Measurements from ENCODE around the gene GNAQ.

The GNAQ gene

GRCh38 chr9:77679661-77680368 lies 351.8 kb downstream of the GNAQ start:
- TF ChIP-seq GATA3 (IDR thresholded peaks at IDR 0.05; ENCODE audit: low read depth, low read length) (no peak), GATA2 (IDR thresholded peaks at IDR 0.05; ENCODE audit: low read depth, low read length) (no peak)

DNA sequence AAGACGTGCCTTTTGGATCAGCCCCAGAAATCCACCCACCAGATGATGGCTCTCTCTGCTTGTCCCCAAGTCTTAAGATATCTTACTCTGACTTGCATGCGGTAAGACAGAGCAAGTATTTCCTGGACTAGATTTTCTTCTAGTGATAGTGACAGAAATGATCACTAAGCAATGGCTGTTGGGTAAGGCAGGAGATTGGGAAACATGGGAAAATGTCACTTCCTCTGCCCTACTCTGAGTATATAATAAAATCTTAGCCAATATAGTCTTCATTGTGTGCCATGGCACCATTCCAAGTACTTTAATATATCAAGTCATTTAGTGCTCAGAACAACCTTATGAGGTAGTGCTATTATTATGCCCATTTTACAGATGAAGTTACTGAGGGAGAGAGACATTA lies 352.5 kb downstream of the GNAQ start:
- TF ChIP-seq GATA3 (IDR thresholded peaks at IDR 0.05; ENCODE audit: low read depth, low read length) (no peak), GATA2 (IDR thresholded peaks at IDR 0.05; ENCODE audit: low read depth, low read length) (no peak)

DNA sequence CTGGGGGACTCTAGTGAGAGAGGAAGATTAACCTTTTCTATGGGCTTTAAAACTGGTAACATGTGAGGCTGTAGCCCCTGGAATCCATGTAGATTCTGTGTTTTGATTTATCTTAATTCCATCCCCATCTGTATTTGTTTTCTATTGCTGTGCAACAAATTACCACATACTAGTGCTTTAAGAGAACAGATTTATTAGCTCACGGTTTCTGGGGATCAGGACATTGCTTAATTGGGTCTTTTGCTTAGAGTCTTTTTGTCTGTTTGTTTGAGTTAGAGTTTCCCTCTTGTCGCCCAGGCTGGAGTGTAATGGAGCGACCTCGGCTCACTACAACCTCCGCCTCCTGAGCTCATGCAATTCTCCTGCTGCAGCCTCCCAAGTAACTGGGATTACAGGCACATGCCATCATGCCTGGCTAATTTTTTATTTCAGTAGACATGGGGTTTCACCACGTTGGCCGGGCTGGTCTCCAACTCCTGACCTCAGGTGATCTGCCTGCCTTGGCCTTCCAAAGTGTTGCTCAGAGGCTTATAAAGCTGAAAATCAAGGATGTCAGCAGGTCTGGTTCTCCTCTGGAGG lies 353.6 kb downstream of the GNAQ start:
- TF ChIP-seq GATA2 (IDR thresholded peaks at IDR 0.05; ENCODE audit: low read depth, low read length): no peak
- TF ChIP-seq GATA3 (IDR thresholded peaks at IDR 0.05; ENCODE audit: low read depth, low read length): no peak

- no peak for TF ChIP-seq GATA2 (IDR thresholded peaks at IDR 0.05; ENCODE audit: low read depth, low read length)
- TF ChIP-seq GATA3 (IDR thresholded peaks at IDR 0.05; ENCODE audit: low read depth, low read length): no peak
Observed at GRCh38 chr9:77677397-77677796, 354.2 kb downstream of the GNAQ start.

- TF ChIP-seq GATA3 (IDR thresholded peaks at IDR 0.05; ENCODE audit: low read depth, low read length): no peak
- no peak for TF ChIP-seq GATA2 (IDR thresholded peaks at IDR 0.05; ENCODE audit: low read depth, low read length)
Observed at GRCh38 chr9:77673941-77674791, 357.4 kb downstream of the GNAQ start.

- TF ChIP-seq GATA2 (IDR thresholded peaks at IDR 0.05; ENCODE audit: low read depth, low read length) (no peak), GATA3 (IDR thresholded peaks at IDR 0.05; ENCODE audit: low read depth, low read length) (no peak)
Observed at GRCh38 chr9:77672183-77672582, 359.4 kb downstream of the GNAQ start.

DNA sequence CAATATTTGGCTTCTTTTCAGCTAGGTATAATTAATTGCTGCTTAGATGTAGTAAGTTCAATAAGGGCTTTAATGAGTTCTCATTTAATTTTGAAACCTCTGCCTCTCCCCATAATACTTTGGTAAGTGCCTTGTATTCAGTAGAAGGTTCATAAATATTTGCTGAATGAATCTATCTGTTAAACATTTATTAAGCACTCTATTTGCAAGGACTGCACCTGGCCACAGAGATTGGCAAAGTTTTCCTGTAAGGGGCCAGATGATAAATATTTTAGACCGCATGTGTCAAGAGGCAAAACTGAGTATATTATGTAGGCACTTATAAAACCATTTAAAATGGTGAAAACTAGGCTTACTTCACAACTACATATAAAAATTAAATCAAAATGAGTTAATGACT lies 364.5 kb downstream of the GNAQ start:
- TF ChIP-seq GATA2 (IDR thresholded peaks at IDR 0.05; ENCODE audit: low read depth, low read length) (no peak), GATA3 (IDR thresholded peaks at IDR 0.05; ENCODE audit: low read depth, low read length) (no peak)

Measured in SH-SY5Y (cell line).